H1 (cell line): ENCODE measurements around the gene RIT2. TPM values are rescaled to one million over a fixed set of nuclear protein-coding genes. Genes with fewer than 3 reads are reported as not detected.

ENCODE experiments used
- CTCF ChIA-PET: fragments of 300-600 bp; sonication (Branson Sonifier 250); formaldehyde crosslinking; loops from one replicate; lab custom pipeline; 2021; ENCODE audit not compliant: partially characterized antibody; lab: Charles Lee
- POLR2A ChIA-PET: fragments of 300-600 bp; sonication (Branson Sonifier 250); formaldehyde crosslinking; loops from one replicate; lab custom pipeline; 2021; ENCODE audit warnings: inconsistent platforms; ENCODE audit not compliant: partially characterized antibody; lab: Charles Lee
- DNase-seq, 2 experiments: peaks; one replicate each; pipeline versions ENCODE4 v3.0.0 to v3.0.0-alpha.2; 2010 to 2022; ENCODE audit warnings: low spot score in 2 of 2, low read depth in 1 of 2, mixed read lengths in 1 of 2
- FAIRE-seq: peaks from 2 replicates; lab custom pipeline; 2011; peaks lifted over from hg19 to GRCh38; lab: Jason Lieb, UNC
- H2AFZ ChIP-seq: 2 replicates; pipeline ENCODE4 v1.8.1; 2012; ENCODE audit warnings: low read length, inconsistent platforms
- H2AK5ac ChIP-seq: 2 replicates; pipeline ENCODE4 v1.6.1; 2013; ENCODE audit warnings: low read depth, low read length
- H2BK120ac ChIP-seq: replicated peaks from 2 replicates; pipeline ENCODE3; 2013; ENCODE audit warnings: low read depth, low read length, inconsistent platforms
- H2BK12ac ChIP-seq: 2 replicates; pipeline ENCODE4 v1.6.1; 2013; ENCODE audit warnings: low read depth, low read length
- H2BK15ac ChIP-seq: 2 replicates; pipeline ENCODE4 v1.6.1; 2013; ENCODE audit warnings: low read length
- H2BK20ac ChIP-seq: 2 replicates; pipeline ENCODE4 v1.6.1; 2013; ENCODE audit warnings: low read length
- H2BK5ac ChIP-seq: 2 replicates; pipeline ENCODE4 v1.6.1; 2013; ENCODE audit warnings: low read depth, low read length
- H3K14ac ChIP-seq: 2 replicates; pipeline ENCODE4 v1.6.1; 2013; ENCODE audit warnings: inconsistent platforms; ENCODE audit not compliant: insufficient read length
- H3K18ac ChIP-seq: 2 replicates; pipeline ENCODE4 v1.6.1; 2013; ENCODE audit warnings: low read length; ENCODE audit errors: extremely low read depth
- H3K23ac ChIP-seq: 2 replicates; pipeline ENCODE4 v1.6.1; 2013; ENCODE audit warnings: inconsistent platforms; ENCODE audit not compliant: insufficient read length
- H3K23me2 ChIP-seq: 2 replicates; pipeline ENCODE4 v1.6.1; 2013; ENCODE audit warnings: low read depth, low read length
- H3K27ac ChIP-seq: 2 replicates; pipeline ENCODE4 v1.6.1; 2011; ENCODE audit warnings: low read depth, low read length, inconsistent platforms
- H3K27me3 ChIP-seq, 4 experiments: replicated peaks in 1 of 4; 1 replicate in 1 of 4; 2 replicates in 3 of 4; pipeline versions ENCODE4 v1.6.1 to v1.8.1; 2011 to 2013; ENCODE audit warnings: low read length in 3 of 4, mild to moderate bottlenecking in 3 of 4, inconsistent platforms in 2 of 4, mixed read lengths in 2 of 4, moderate library complexity in 1 of 4; ENCODE audit not compliant: control insufficient read depth in 3 of 4, insufficient read depth in 3 of 4; ENCODE audit errors: extremely low read depth in 1 of 4
- H3K36me3 ChIP-seq, 4 experiments: 2 replicates each; pipeline versions ENCODE4 v1.6.1 to v1.8.1; 2011 to 2013; ENCODE audit warnings: mild to moderate bottlenecking in 4 of 4, low read length in 3 of 4, moderate library complexity in 2 of 4, control low read depth in 1 of 4, inconsistent platforms in 1 of 4; ENCODE audit not compliant: insufficient read depth in 4 of 4, control insufficient read depth in 2 of 4
- H3K4ac ChIP-seq: replicated peaks from 2 replicates; pipeline ENCODE3; 2013; ENCODE audit warnings: low read length, low read depth, mixed read lengths, inconsistent platforms; ENCODE audit not compliant: insufficient read length
- H3K4me1 ChIP-seq, 4 experiments: replicated peaks in 1 of 4; 1 replicate in 1 of 4; 2 replicates in 3 of 4; pipeline versions ENCODE4 v1.6.1 to v1.8.1; 2011 to 2013; ENCODE audit warnings: low read length in 3 of 4, inconsistent platforms in 2 of 4, mixed read lengths in 1 of 4; ENCODE audit not compliant: insufficient read depth in 4 of 4, control insufficient read depth in 3 of 4
- H3K4me2 ChIP-seq, 2 experiments: 2 replicates each; pipeline versions ENCODE4 v1.6.1 to v1.8.1; 2011 to 2013; ENCODE audit warnings: low read depth in 2 of 2, low read length in 2 of 2, control low read depth in 1 of 2, inconsistent platforms in 1 of 2, mild to moderate bottlenecking in 1 of 2; ENCODE audit not compliant: insufficient read depth in 1 of 2
- H3K4me3 ChIP-seq, 4 experiments: fragments of 200-600, 300-600 bp in 1 of 4; sonication (generic), shearing (Covaris generic), sonication (Bioruptor Twin) in 1 of 4; 2 replicates each; pipeline versions ENCODE4 v1.5.1 to v1.8.1; 2011 to 2016; ENCODE audit warnings: low read length in 4 of 4, low read depth in 3 of 4, control low read depth in 2 of 4, inconsistent platforms in 2 of 4, mild to moderate bottlenecking in 2 of 4, mixed read lengths in 1 of 4, moderate library complexity in 1 of 4; ENCODE audit not compliant: insufficient read depth in 2 of 4; ENCODE audit errors: extremely low read depth in 1 of 4
- H3K56ac ChIP-seq: replicated peaks from 2 replicates; pipeline ENCODE3; 2013; ENCODE audit warnings: low read depth, mild to moderate bottlenecking, mixed read lengths, low read length, inconsistent platforms; ENCODE audit not compliant: insufficient read length
- H3K79me1 ChIP-seq: 2 replicates; pipeline ENCODE4 v1.6.1; 2013; ENCODE audit warnings: low read depth, low read length, control low read depth
- H3K79me2 ChIP-seq, 2 experiments: 2 replicates each; pipeline versions ENCODE4 v1.6.1 to v1.8.1; 2012 to 2013; ENCODE audit warnings: low read length in 2 of 2, mild to moderate bottlenecking in 2 of 2, inconsistent platforms in 1 of 2; ENCODE audit not compliant: insufficient read depth in 2 of 2, control insufficient read depth in 1 of 2
- H3K9ac ChIP-seq, 4 experiments: replicated peaks in 1 of 4; 1 replicate in 1 of 4; 2 replicates in 3 of 4; pipeline versions ENCODE4 v1.6.1 to v1.8.1; 2011 to 2013; ENCODE audit warnings: low read depth in 3 of 4, low read length in 3 of 4, control low read depth in 2 of 4, mild to moderate bottlenecking in 2 of 4, moderate library complexity in 2 of 4, inconsistent platforms in 1 of 4; ENCODE audit errors: extremely low read depth in 1 of 4
- H3K9me3 ChIP-seq, 2 experiments: 2 replicates each; pipeline versions ENCODE4 v1.6.1 to v1.8.1; 2012 to 2013; ENCODE audit warnings: mild to moderate bottlenecking in 2 of 2, moderate library complexity in 2 of 2, control low read depth in 1 of 2, inconsistent platforms in 1 of 2, low read depth in 1 of 2, low read length in 1 of 2, mixed read lengths in 1 of 2; ENCODE audit not compliant: insufficient read depth in 2 of 2
- H4K20me1 ChIP-seq, 2 experiments: replicated peaks in 1 of 2; 2 replicates each; pipeline versions ENCODE3 to v1.8.1; 2011 to 2013; ENCODE audit warnings: inconsistent platforms in 2 of 2, low read length in 2 of 2, mild to moderate bottlenecking in 1 of 2; ENCODE audit not compliant: insufficient read depth in 2 of 2, control insufficient read depth in 1 of 2
- H4K5ac ChIP-seq: 2 replicates; pipeline ENCODE4 v1.6.1; 2013; ENCODE audit warnings: low read length, low read depth, mixed read lengths, inconsistent platforms; ENCODE audit not compliant: insufficient read length
- H4K8ac ChIP-seq: 2 replicates; pipeline ENCODE4 v1.8.0; 2013; ENCODE audit warnings: mild to moderate bottlenecking, moderate library complexity, low read length, inconsistent platforms; ENCODE audit not compliant: insufficient read depth; ENCODE audit errors: extremely low read depth
- H4K91ac ChIP-seq: replicated peaks from 2 replicates; pipeline ENCODE3; 2013; ENCODE audit warnings: low read length, mixed read lengths, inconsistent platforms; ENCODE audit not compliant: insufficient read length
- BRCA1 ChIP-seq: IDR thresholded peaks from 2 replicates; pipeline ENCODE4 v1.6.1; 2012; ENCODE audit warnings: low read depth, low read length, improper control_type of control experiment
- CBX5 ChIP-seq: fragments of 300-800, 300-1000 bp; sonication (generic); IDR thresholded peaks from 2 replicates; pipeline ENCODE4 v1.7.1; 2016; ENCODE audit warnings: antibody characterized with exemption, low read length, low read depth
- CEBPB ChIP-seq: IDR thresholded peaks from 2 replicates; pipeline ENCODE4 v1.6.1; 2012; ENCODE audit warnings: low read depth, low read length
- WGBS, 2 experiments: shearing (Covaris generic) in 1 of 2; methylation state at CpG; one replicate each; pipeline versions ENCODE4 v1.1.6 to v1.1.7; 2013 to 2015; ENCODE audit warnings: low lambda C conversion rate in 2 of 2, mixed read lengths in 2 of 2, inconsistent platforms in 1 of 2, low coverage in 1 of 2, missing lambda C conversion rate in 1 of 2; ENCODE audit not compliant: insufficient replicate concordance in 2 of 2, insufficient coverage in 1 of 2, insufficient read length in 1 of 2; ENCODE audit errors: extremely low coverage in 1 of 2, missing lambda C conversion rate in 1 of 2; 5-methylcytosine and 5-hydroxymethylcytosine counted together
- polyA plus RNA-seq, 7 experiments: library from polyadenylated mRNA; depleted of rRNA in 3 of 7; stranded (reverse) in 5 of 7; unstranded in 2 of 7; fragments of >200 nt in 5 of 7; fragments of 200-250 nt in 2 of 7; gene quantifications; 1 replicate in 5 of 7; 2 replicates in 1 of 7; 4 replicates in 1 of 7; pipeline versions ENCODE4 v1.2.1 to v1.2.3, GENCODE V29; 2011 to 2013; ENCODE audit warnings: missing spikeins in 2 of 7, mixed read lengths in 2 of 7
- total RNA-seq: library from RNA; stranded (reverse); fragmentation: NEBNext Ultra II Directional; extraction: Animal tissue kit (Norgen Biotek cat#: 25700); gene quantifications from 2 replicates; pipeline ENCODE4 v1.2.1, GENCODE V29; 2021

RIT2 gene
- total and polyA plus RNA-seq, 2 of the 8 experiments (the other 6 are each of a cell fraction or from before 2014, with no cell fraction given): 0.67 to 3.2 TPM

GRCh38 chr18:42925036-42925435 lies 190.4 kb downstream of the RIT2 start:
- H3K4me1 ChIP-seq: peaks cover 0 to 3% (median 0%) of the 10 kb centered on the region in 4 experiments; a peak in 2 of 7 replicates
- no peaks in the 10 kb centered on the region for H3K36me3 ChIP-seq
- no peak overlapping the region for H2BK15ac ChIP-seq
- H3K14ac ChIP-seq: no peak overlapping the region
- ChIA-PET POLR2A (no interaction called here), CTCF (no interaction called here)
- no peak overlapping the region for H2BK12ac ChIP-seq
- H3K79me2 ChIP-seq: no peaks in the 10 kb centered on the region
- no peaks in the 10 kb centered on the region for H3K79me1 ChIP-seq
- no peak for DNase-seq
- no peak overlapping the region for H3K4ac ChIP-seq
- H3K27ac ChIP-seq: no peak overlapping the region
- no peak overlapping the region for H4K91ac ChIP-seq
- TF ChIP-seq BRCA1 (no peak), CBX5 (no peak), CEBPB (peak; percentile 50; the same call in 1 of the 2 replicates)
- no peaks in the 10 kb centered on the region for H3K9me3 ChIP-seq
- no peaks in the 10 kb centered on the region for H4K20me1 ChIP-seq
- 92% methylated on average over 2 of the region's 2 CpGs; no CpG with 5 or more reads in 1 of the 2 experiments for WGBS, 2 experiments
- no peak overlapping the region for H3K23ac ChIP-seq
- no peak overlapping the region for H2BK120ac ChIP-seq
- no peak overlapping the region for H2BK5ac ChIP-seq
- H3K23me2 ChIP-seq: no peaks in the 10 kb centered on the region
- H2BK20ac ChIP-seq: no peak overlapping the region
- no peak overlapping the region for H3K9ac ChIP-seq
- no peak overlapping the region for H3K18ac ChIP-seq
- no peak for FAIRE-seq
- peaks cover 0 to 1% (median 0%) of the 10 kb centered on the region in 4 experiments; a peak in 1 of 7 replicates for H3K27me3 ChIP-seq
- H4K5ac ChIP-seq: no peak overlapping the region
- H3K4me3 ChIP-seq: no peak overlapping the region
- no peak overlapping the region for H2AK5ac ChIP-seq
- H3K56ac ChIP-seq: no peak overlapping the region
- H3K4me2 ChIP-seq: no peak overlapping the region
- H2AFZ ChIP-seq: no peak overlapping the region
- no peak overlapping the region for H4K8ac ChIP-seq
